Gastroesophageal sphincter (tissue), 4 donors: ENCODE data around the gene LCMT1. TPM values are rescaled to one million over a fixed set of nuclear protein-coding genes. Genes with fewer than 3 reads are reported as not detected.

Experiments used
- ATAC-seq: fragments of 150-250 bp; one replicate; pipeline ENCODE4 v1.9.1; 2016; ENCODE audit warnings: mild to moderate bottlenecking, moderate library complexity
- H3K27ac ChIP-seq, 4 donors: fragments of 200-600 bp; sonication (generic) in 3 of 4; 1 replicate in 3 of 4; 2 replicates in 1 of 4; pipeline ENCODE4 v1.5.1; 2016 to 2019
- H3K27me3 ChIP-seq: fragments of 200-600 bp; sonication (generic); one replicate; pipeline ENCODE4 v1.5.1; 2019
- H3K36me3 ChIP-seq, 2 donors: fragments of 200-600 bp; sonication (generic); one replicate each; pipeline ENCODE4 v1.5.1; 2019; ENCODE audit warnings: control low read depth in 1 of 2
- H3K4me1 ChIP-seq, 3 donors: fragments of 200-600 bp; sonication (generic); 1 replicate in 2 of 3; 2 replicates in 1 of 3; pipeline ENCODE4 v1.5.1; 2016 to 2019; ENCODE audit warnings: control low read depth in 2 of 3
- H3K4me3 ChIP-seq, 2 donors: fragments of 200-600 bp; sonication (generic); one replicate each; pipeline ENCODE4 v1.5.1; 2019; ENCODE audit warnings: mild to moderate bottlenecking in 1 of 2, moderate library complexity in 1 of 2
- H3K9me3 ChIP-seq, 3 donors: fragments of 200-600 bp; sonication (generic); one replicate each; pipeline ENCODE4 v1.5.1; 2017 to 2019; ENCODE audit warnings: control low read depth in 2 of 3
- CTCF ChIP-seq, 4 experiments: fragments of 200-600 bp in 2 of 4; fragments of 450-650 bp in 2 of 4; sonication (generic) in 1 of 4; IDR thresholded peaks; one replicate each; pipeline ENCODE4 v1.5.1; 2017 to 2019; ENCODE audit warnings: antibody characterized with exemption in 4 of 4, mild to moderate bottlenecking in 2 of 4, moderate library complexity in 2 of 4
- EP300 ChIP-seq: sonication (generic); formaldehyde crosslinking; IDR thresholded peaks from one replicate; pipeline ENCODE4 v1.6.1; 2017; ENCODE audit warnings: antibody characterized with exemption, mild to moderate bottlenecking
- POLR2A ChIP-seq, 2 donors: fragments of 450-650 bp; IDR thresholded peaks; one replicate each; pipeline ENCODE4 v1.6.1; 2017; ENCODE audit warnings: antibody characterized with exemption in 2 of 2, mild to moderate bottlenecking in 2 of 2, moderate library complexity in 1 of 2
- POLR2AphosphoS5 ChIP-seq: sonication (generic); formaldehyde crosslinking; IDR thresholded peaks from one replicate; pipeline ENCODE4 v1.6.1; 2017; ENCODE audit warnings: antibody characterized with exemption
- WGBS, 2 donors: methylation state at CpG; one replicate each; pipeline ENCODE4 v1.1.5; 2018; ENCODE audit warnings: low coverage in 1 of 2; 5-methylcytosine and 5-hydroxymethylcytosine counted together
- total RNA-seq, 4 donors: library from RNA; depleted of rRNA; stranded (reverse); fragments of >200 nt; gene quantifications; one replicate each; pipeline ENCODE4 v1.1.0, GENCODE V29; 2016

Gene LCMT1
- total RNA-seq, 4 donors from 2014 or later, result 15.1 to 49.3 (median 24.9) TPM

GRCh38 chr16:25184771-25185170 is 73.2 kb downstream of the LCMT1 start:
- WGBS, 2 donors, result 62 to 72% methylated on average over 3 of the region's 3 CpGs
- Histone ChIP-seq H3K36me3 (no peaks in the 10 kb centered on the region), H3K4me1 (no peaks in the 10 kb centered on the region), H3K27ac (no peak overlapping the region), H3K27me3 (no peaks in the 10 kb centered on the region), H3K9me3 (no peaks in the 10 kb centered on the region), H3K4me3 (no peak overlapping the region)
- no peak for ATAC-seq
- no peak for TF ChIP-seq POLR2A (IDR thresholded peaks at IDR 0.05)
- TF ChIP-seq EP300, result no peak
- TF ChIP-seq CTCF (IDR thresholded peaks at IDR 0.05), result no peak
- TF ChIP-seq POLR2AphosphoS5, result no peak

- Histone ChIP-seq H3K4me1 (no peaks in the 10 kb centered on the region), H3K9me3 (no peaks in the 10 kb centered on the region), H3K36me3 (no peaks in the 10 kb centered on the region), H3K27ac (no peak overlapping the region), H3K27me3 (no peaks in the 10 kb centered on the region), H3K4me3 (no peak overlapping the region)
- TF ChIP-seq POLR2A (IDR thresholded peaks at IDR 0.05), result no peak
- no peak for TF ChIP-seq EP300
- TF ChIP-seq CTCF (IDR thresholded peaks at IDR 0.05), result no peak
- ATAC-seq, result no peak
- 82 to 100% methylated on average over 2 to 3 of the region's 3 CpGs for WGBS, 2 donors
Observed at GRCh38 chr16:25187491-25187795, 75.9 kb downstream of the LCMT1 start.

GRCh38 chr16:25189305-25189704 is 77.8 kb downstream of the LCMT1 start:
- 91 to 100% methylated on average over 4 to 6 of the region's 6 CpGs for WGBS, 2 donors
- H3K27ac ChIP-seq, result no peak overlapping the region
- H3K27me3 ChIP-seq, result no peaks in the 10 kb centered on the region
- no peaks in the 10 kb centered on the region for H3K36me3 ChIP-seq
- no peaks in the 10 kb centered on the region for H3K4me1 ChIP-seq
- H3K9me3 ChIP-seq, result no peaks in the 10 kb centered on the region
- no peak overlapping the region for H3K4me3 ChIP-seq
- ATAC-seq, result no peak
- no peak for TF ChIP-seq POLR2AphosphoS5
- TF ChIP-seq CTCF (IDR thresholded peaks at IDR 0.05), result no peak
- no peak for TF ChIP-seq EP300
- TF ChIP-seq POLR2A (IDR thresholded peaks at IDR 0.05), result no peak

GRCh38 chr16:25192096-25192495 is 80.6 kb downstream of the LCMT1 start:
- no peaks in the 10 kb centered on the region for H3K27me3 ChIP-seq
- no peak for ATAC-seq
- no peaks in the 10 kb centered on the region for H3K9me3 ChIP-seq
- H3K36me3 ChIP-seq, result no peaks in the 10 kb centered on the region
- WGBS, 2 donors, result 63 to 66% methylated on average over 4 of the region's 6 CpGs
- H3K4me3 ChIP-seq, result no peak overlapping the region
- H3K4me1 ChIP-seq, result no peaks in the 10 kb centered on the region
- TF ChIP-seq CTCF (IDR thresholded peaks at IDR 0.05) (no peak), POLR2AphosphoS5 (no peak), EP300 (no peak), POLR2A (IDR thresholded peaks at IDR 0.05) (no peak)
- H3K27ac ChIP-seq, result no peak overlapping the region

GRCh38 chr16:25194273-25194878 is 82.8 kb downstream of the LCMT1 start:
- no peak overlapping the region for H3K4me3 ChIP-seq
- 20 to 82% methylated on average over 1 to 7 of the region's 7 CpGs for WGBS, 2 donors
- H3K4me1 ChIP-seq, result no peaks in the 10 kb centered on the region
- TF ChIP-seq POLR2AphosphoS5 (no peak), EP300 (no peak), POLR2A (IDR thresholded peaks at IDR 0.05) (no peak), CTCF (IDR thresholded peaks at IDR 0.05) (no peak)
- no peaks in the 10 kb centered on the region for H3K27me3 ChIP-seq
- no peaks in the 10 kb centered on the region for H3K36me3 ChIP-seq
- ATAC-seq, result no peak
- H3K9me3 ChIP-seq, result no peaks in the 10 kb centered on the region
- H3K27ac ChIP-seq, result no peak overlapping the region
